ENCODE results near the gene MFSD12. TPM values are rescaled to one million over a fixed set of nuclear protein-coding genes. Genes with fewer than 3 reads are reported as not detected.

The MFSD12 gene
- polyA plus RNA-seq, 1 experiment = 23.7 TPM

GRCh38 chr19:3605361-3605760 is 48.0 kb upstream of the MFSD12 start:
- TF ChIP-seq CTCF (IDR thresholded peaks at IDR 0.05; ENCODE audit: low read depth, low read length) = no peak
- DNase-seq (ENCODE audit: low read depth, low spot score) = no peak
- H3K9me3 ChIP-seq (ENCODE audit: control insufficient read depth, insufficient read depth, low read length) = peaks cover 12% of the 10 kb centered on the region; the same call in 1 of the 2 replicates
- CTCF ChIA-PET = no interaction called here
- POLR2A ChIA-PET = no interaction called here
- no peaks in the 10 kb centered on the region for H3K27me3 ChIP-seq (ENCODE audit: control insufficient read depth, insufficient read depth, low read length)
- H3K27ac ChIP-seq (ENCODE audit: low read depth, low read length) = no peak overlapping the region
- no peak overlapping the region for H3K4me3 ChIP-seq (ENCODE audit: low read depth, low read length)

- DNase-seq (ENCODE audit: low read depth, low spot score) = no peak
- ChIA-PET CTCF (no interaction called here), POLR2A (no interaction called here)
- Histone ChIP-seq H3K27ac (ENCODE audit: low read depth, low read length) (no peak overlapping the region), H3K9me3 (ENCODE audit: control insufficient read depth, insufficient read depth, low read length) (peaks cover 11% of the 10 kb centered on the region; the same call in 1 of the 2 replicates), H3K27me3 (ENCODE audit: control insufficient read depth, insufficient read depth, low read length) (no peaks in the 10 kb centered on the region), H3K4me3 (ENCODE audit: low read depth, low read length) (no peak overlapping the region)
- TF ChIP-seq CTCF (IDR thresholded peaks at IDR 0.05; ENCODE audit: low read depth, low read length) = no peak
These were observed 47.6 kb upstream of the MFSD12 start for GRCh38 chr19:3604987-3605343.

- no peak overlapping the region for H3K4me3 ChIP-seq (ENCODE audit: low read depth, low read length)
- H3K27me3 ChIP-seq (ENCODE audit: control insufficient read depth, insufficient read depth, low read length) = no peaks in the 10 kb centered on the region
- no peak for DNase-seq (ENCODE audit: low read depth, low spot score)
- TF ChIP-seq CTCF (IDR thresholded peaks at IDR 0.05; ENCODE audit: low read depth, low read length) = no peak
- H3K27ac ChIP-seq (ENCODE audit: low read depth, low read length) = no peak overlapping the region
- peaks cover 10% of the 10 kb centered on the region; the same call in 1 of the 2 replicates for H3K9me3 ChIP-seq (ENCODE audit: control insufficient read depth, insufficient read depth, low read length)
- CTCF ChIA-PET = no interaction called here
- POLR2A ChIA-PET = no interaction called here
These were observed 47.0 kb upstream of the MFSD12 start for GRCh38 chr19:3604227-3604986.

GRCh38 chr19:3603121-3603811 is 45.9 kb upstream of the MFSD12 start:
- POLR2A ChIA-PET = no interaction called here
- no peak for DNase-seq (ENCODE audit: low read depth, low spot score)
- no peak overlapping the region for H3K4me3 ChIP-seq (ENCODE audit: low read depth, low read length)
- H3K27me3 ChIP-seq (ENCODE audit: control insufficient read depth, insufficient read depth, low read length) = no peaks in the 10 kb centered on the region
- peaks cover 10% of the 10 kb centered on the region; the same call in 1 of the 2 replicates for H3K9me3 ChIP-seq (ENCODE audit: control insufficient read depth, insufficient read depth, low read length)
- CTCF ChIA-PET = no interaction called here
- no peak for TF ChIP-seq CTCF (IDR thresholded peaks at IDR 0.05; ENCODE audit: low read depth, low read length)
- H3K27ac ChIP-seq (ENCODE audit: low read depth, low read length) = no peak overlapping the region

- no peak for TF ChIP-seq CTCF (IDR thresholded peaks at IDR 0.05; ENCODE audit: low read depth, low read length)
- peaks cover 10% of the 10 kb centered on the region; the same call in 1 of the 2 replicates for H3K9me3 ChIP-seq (ENCODE audit: control insufficient read depth, insufficient read depth, low read length)
- H3K27me3 ChIP-seq (ENCODE audit: control insufficient read depth, insufficient read depth, low read length) = no peaks in the 10 kb centered on the region
- CTCF ChIA-PET = no interaction called here
- DNase-seq (ENCODE audit: low read depth, low spot score) = no peak
- H3K27ac ChIP-seq (ENCODE audit: low read depth, low read length) = no peak overlapping the region
- POLR2A ChIA-PET = interaction anchor here (0.7 kb wide), 1 partner anchor 56 kb away, joined by 5 read pairs; no protein-coding TSS in a partner anchor
- no peak overlapping the region for H3K4me3 ChIP-seq (ENCODE audit: low read depth, low read length)
These were observed 43.6 kb upstream of the MFSD12 start for GRCh38 chr19:3601021-3601420.

Measured in AG04450 (cell line).